Measurements from ENCODE around the gene PCDHGA11. TPM values are rescaled to one million over a fixed set of nuclear protein-coding genes. Genes with fewer than 3 reads are reported as not detected.
"Not testable (repeated sequence)": the region's sequence is repeated elsewhere in the genome, so short reads cannot be mapped to it uniquely, and the experiment has no call there.

PCDHGA11 gene
- total RNA-seq = 1 to 10 TPM; 1.1 to 4.2 (median 3.5) TPM

DNA sequence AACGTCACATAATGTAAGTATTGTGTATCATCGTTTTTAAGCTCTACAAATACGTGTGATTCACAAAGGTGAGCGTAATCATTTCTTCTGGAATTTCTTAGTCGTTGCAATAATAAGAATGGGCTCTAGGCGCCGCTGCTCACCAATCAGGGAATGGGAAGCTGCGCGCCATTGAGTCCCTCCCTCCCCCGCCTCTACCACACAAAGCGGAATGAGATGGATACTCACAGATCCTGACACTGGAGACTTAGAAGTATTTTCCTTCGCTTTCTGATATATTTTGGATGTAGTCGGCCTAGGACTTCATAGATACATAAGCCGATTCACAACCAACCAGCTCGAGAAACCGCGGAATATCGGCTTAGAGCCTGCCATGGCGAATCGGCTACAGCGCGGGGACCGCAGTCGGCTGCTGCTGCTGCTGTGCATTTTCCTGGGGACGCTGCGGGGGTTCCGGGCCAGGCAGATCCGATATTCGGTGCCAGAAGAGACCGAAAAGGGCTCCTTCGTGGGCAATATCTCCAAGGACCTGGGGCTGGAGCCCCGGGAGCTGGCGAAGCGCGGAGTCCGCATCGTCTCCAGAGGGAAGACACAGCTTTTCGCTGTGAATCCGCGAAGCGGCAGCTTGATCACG lies at the start of gene PCDHGA11:
TSS of gene PCDHGA11 (plus strand) at position 197 of the 634 bp plus-strand sequence. CDS start at position 374, 177 bp downstream.
- Histone ChIP-seq H3K4me1 (peaks cover 0 to 8% (median 0%) of the 10 kb centered on the region in 3 donors), H3K27ac (no peak within 1 kb of the TSS), H3K36me3 (peaks cover 0 to 9% (median 0%) of the 10 kb centered on the region in 3 donors), H3K9me3 (peaks cover 23 to 100% (median 92%) of the 10 kb centered on the region in 3 donors), H3K27me3 (peaks cover 0 to 36% (median 0%) of the 10 kb centered on the region in 4 donors), H3K4me3 (peak within 1 kb of the TSS in 3 of 4 donors; percentile 24 to 58 (median 31))
- WGBS, 2 donors = 13 to 28% methylated on average over 16 to 31 of the region's 42 CpGs
- intact Hi-C loops (cut with DNase I) = no loop called here
- DNase-seq = no peak
- TF ChIP-seq POLR2A (IDR thresholded peaks at IDR 0.05) = no peak
- TF ChIP-seq, protein P1, sequence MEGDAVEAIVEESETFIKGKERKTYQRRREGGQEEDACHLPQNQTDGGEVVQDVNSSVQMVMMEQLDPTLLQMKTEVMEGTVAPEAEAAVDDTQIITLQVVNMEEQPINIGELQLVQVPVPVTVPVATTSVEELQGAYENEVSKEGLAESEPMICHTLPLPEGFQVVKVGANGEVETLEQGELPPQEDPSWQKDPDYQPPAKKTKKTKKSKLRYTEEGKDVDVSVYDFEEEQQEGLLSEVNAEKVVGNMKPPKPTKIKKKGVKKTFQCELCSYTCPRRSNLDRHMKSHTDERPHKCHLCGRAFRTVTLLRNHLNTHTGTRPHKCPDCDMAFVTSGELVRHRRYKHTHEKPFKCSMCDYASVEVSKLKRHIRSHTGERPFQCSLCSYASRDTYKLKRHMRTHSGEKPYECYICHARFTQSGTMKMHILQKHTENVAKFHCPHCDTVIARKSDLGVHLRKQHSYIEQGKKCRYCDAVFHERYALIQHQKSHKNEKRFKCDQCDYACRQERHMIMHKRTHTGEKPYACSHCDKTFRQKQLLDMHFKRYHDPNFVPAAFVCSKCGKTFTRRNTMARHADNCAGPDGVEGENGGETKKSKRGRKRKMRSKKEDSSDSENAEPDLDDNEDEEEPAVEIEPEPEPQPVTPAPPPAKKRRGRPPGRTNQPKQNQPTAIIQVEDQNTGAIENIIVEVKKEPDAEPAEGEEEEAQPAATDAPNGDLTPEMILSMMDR (IDR thresholded peaks at IDR 0.05) = peak in 5 of 6 experiments; percentile 15 to 44 (median 24)

DNA sequence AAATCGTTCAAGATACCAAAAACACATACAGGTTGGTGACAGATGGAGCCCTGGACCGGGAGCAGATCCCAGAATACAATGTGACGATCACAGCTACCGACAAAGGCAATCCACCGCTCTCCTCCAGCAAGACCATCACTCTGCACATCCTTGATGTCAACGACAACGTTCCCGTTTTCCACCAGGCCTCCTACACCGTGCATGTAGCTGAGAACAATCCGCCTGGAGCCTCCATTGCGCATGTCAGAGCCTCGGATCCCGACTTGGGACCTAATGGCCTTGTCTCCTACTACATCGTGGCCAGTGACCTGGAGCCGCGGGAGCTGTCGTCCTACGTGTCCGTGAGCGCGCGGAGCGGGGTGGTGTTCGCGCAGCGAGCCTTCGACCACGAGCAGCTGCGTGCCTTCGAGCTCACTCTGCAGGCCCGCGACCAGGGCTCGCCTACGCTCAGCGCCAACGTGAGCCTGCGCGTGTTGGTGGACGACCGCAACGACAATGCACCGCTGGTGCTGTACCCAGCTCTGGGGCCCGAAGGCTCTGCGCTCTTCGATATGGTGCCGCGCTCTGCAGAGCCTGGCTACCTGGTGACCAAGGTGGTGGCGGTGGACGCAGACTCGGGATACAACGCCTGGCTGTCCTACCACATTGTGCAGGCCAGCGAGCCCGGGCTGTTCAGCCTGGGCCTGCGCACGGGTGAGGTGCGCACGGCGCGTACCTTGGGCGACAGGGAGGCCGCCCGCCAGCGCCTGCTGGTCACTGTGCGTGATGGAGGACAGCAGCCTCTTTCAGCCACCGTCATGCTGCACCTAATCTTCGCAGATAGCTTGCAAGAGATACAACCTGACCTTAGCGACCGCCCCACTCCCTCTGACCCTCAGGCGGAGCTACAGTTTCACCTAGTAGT lies 49.0 kb upstream of the PCDHGA11 start:
- peaks cover 0 to 35% (median 0%) of the 10 kb centered on the region in 4 donors for H3K27me3 ChIP-seq
- H3K9me3 ChIP-seq = peaks cover 0 to 98% (median 82%) of the 10 kb centered on the region in 3 donors
- H3K4me1 ChIP-seq = no peaks in the 10 kb centered on the region
- TF ChIP-seq, protein P1 (IDR thresholded peaks at IDR 0.05) = no peak
- TF ChIP-seq POLR2A (IDR thresholded peaks at IDR 0.05) = no peak
- no peak for DNase-seq
- H3K36me3 ChIP-seq = no peaks in the 10 kb centered on the region
- 35 to 59% methylated on average over 12 to 27 of the region's 69 CpGs for WGBS, 2 donors
- H3K27ac ChIP-seq = no peak overlapping the region
- peak overlapping the region in 1 of 4 donors; percentile 9 for H3K4me3 ChIP-seq
- intact Hi-C loops (cut with DNase I) = no loop called here

DNA sequence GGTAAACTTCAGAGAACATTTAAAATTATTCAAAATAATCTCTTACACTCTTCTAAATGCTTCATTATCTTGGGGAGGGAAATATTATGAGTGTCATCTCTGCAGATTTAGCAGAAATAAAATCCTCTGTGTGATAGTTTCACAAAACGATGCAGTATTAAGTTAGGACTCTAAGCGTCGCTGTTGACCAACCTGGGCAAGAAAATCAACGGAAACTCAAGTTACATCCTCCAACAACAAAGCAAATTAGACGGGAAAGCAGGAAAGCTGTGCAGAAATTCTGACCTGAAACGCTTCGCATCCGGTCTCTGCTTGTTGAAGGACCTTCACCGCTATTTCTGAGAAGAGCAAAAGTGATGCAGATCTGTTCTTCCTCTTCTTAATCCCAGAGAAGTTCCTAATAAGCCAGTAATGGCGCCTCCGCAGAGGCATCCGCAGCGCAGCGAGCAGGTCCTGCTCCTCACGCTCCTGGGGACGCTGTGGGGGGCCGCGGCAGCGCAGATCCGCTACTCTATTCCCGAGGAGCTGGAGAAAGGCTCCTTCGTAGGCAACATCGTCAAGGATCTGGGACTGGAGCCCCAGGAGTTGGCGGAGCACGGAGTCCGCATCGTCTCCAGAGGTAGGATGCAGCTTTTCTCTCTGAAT lies 47.1 kb upstream of the PCDHGA11 start, which contains the start of gene PCDHGA6:
TSS of gene PCDHGA6 (plus strand) at position 219 of the 645 bp plus-strand sequence. CDS start at position 412, 193 bp downstream.
- TF ChIP-seq, protein P1 (IDR thresholded peaks at IDR 0.05) = peak in 1 of 6 experiments; percentile 31
- TF ChIP-seq POLR2A (IDR thresholded peaks at IDR 0.05) = no peak
- peak within 1 kb of the TSS in 2 of 4 donors; percentile 28 to 49 for H3K4me3 ChIP-seq
- intact Hi-C loops (cut with DNase I) = no loop called here

DNA sequence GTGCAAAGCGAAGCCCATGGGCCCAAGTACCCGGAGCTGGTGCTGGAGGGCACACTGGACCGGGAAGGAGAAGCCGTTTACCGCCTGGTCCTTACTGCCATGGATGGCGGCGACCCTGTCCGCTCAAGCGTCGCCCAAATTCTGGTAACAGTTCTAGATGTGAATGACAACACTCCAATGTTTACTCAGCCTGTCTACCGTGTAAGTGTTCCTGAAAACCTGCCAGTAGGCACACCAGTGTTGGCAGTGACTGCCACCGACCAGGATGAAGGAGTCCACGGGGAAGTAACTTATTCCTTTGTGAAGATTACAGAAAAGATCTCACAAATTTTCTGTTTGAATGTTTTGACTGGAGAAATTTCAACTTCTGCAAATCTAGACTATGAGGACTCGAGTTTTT lies 46.2 kb upstream of the PCDHGA11 start:
- peaks cover 0 to 23% (median 0%) of the 10 kb centered on the region in 4 donors for H3K27me3 ChIP-seq

More for the DNA sequence above, 47.1 kb upstream of the PCDHGA11 start, which contains the start of gene PCDHGA6:
- Histone ChIP-seq H3K9me3 (peaks cover 0 to 97% (median 89%) of the 10 kb centered on the region in 3 donors), H3K27me3 (peaks cover 0 to 27% (median 0%) of the 10 kb centered on the region in 4 donors), H3K36me3 (no peaks in the 10 kb centered on the region), H3K4me1 (no peaks in the 10 kb centered on the region), H3K27ac (no peak within 1 kb of the TSS)
- DNase-seq = no peak
- WGBS, 2 donors = 22 to 23% methylated on average over 9 to 11 of the region's 27 CpGs

DNA sequence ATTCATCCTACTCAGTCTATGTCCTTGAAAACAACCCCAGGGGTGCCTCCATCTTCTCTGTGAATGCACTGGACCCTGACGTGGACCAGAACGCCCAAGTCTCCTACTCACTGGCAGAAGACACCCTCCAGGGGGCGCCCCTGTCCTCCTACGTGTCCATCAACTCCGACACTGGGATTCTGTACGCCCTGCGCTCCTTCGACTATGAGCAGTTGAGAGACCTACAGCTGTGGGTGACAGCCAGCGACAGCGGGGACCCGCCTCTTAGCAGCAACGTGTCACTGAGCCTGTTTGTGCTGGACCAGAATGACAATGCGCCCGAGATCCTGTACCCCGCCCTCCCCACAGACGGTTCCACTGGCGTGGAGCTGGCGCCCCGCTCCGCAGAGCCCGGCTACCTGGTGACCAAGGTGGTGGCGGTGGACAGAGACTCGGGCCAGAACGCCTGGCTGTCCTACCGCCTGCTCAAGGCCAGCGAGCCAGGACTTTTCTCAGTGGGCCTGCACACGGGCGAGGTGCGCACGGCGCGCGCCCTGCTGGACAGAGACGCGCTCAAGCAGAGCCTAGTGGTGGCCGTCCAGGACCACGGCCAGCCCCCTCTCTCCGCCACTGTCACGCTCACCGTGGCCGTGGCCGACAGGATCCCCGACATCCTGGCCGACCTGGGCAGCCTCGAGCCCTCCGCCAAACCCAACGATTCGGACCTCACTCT lies 45.3 kb upstream of the PCDHGA11 start:
- H3K4me1 ChIP-seq; DNase-seq; intact Hi-C loops (cut with DNase I); H3K27ac ChIP-seq; H3K36me3 ChIP-seq; H3K4me3 ChIP-seq: not testable (repeated sequence)
- peaks cover 0 to 20% (median 0%) of the 10 kb centered on the region in 4 donors for H3K27me3 ChIP-seq
- peaks cover 0 to 93% (median 76%) of the 10 kb centered on the region in 3 donors for H3K9me3 ChIP-seq
- 48 to 50% methylated on average over 8 to 14 of the region's 48 CpGs for WGBS, 2 donors

More for the DNA sequence above, 46.2 kb upstream of the PCDHGA11 start:
- intact Hi-C loops (cut with DNase I) = no loop called here
- Histone ChIP-seq H3K27ac (no peak overlapping the region), H3K9me3 (peaks cover 0 to 97% (median 85%) of the 10 kb centered on the region in 3 donors), H3K4me3 (peak overlapping the region in 1 of 4 donors; percentile 49), H3K4me1 (no peaks in the 10 kb centered on the region), H3K36me3 (no peaks in the 10 kb centered on the region)
- TF ChIP-seq POLR2A (IDR thresholded peaks at IDR 0.05) = no peak
- TF ChIP-seq, protein P1 (IDR thresholded peaks at IDR 0.05) = no peak
- 72 to 73% methylated on average over 14 of the region's 14 CpGs for WGBS, 2 donors
- no peak for DNase-seq
